Measurements from ENCODE around the gene CAP1.
"Not testable (repeated sequence)": the region's sequence is repeated elsewhere in the genome, so short reads cannot be mapped to it uniquely, and the experiment has no call there.

CAP1 gene

GRCh38 chr1:40030528-40031135 is 9.9 kb upstream of the CAP1 start:
- FAIRE-seq (no peak), DNase-seq (ENCODE audit: insufficient read length, low spot score) (no peak)

- FAIRE-seq (peak; percentile 94), DNase-seq (ENCODE audit: insufficient read length, low spot score) (peak; percentile 19)
Observed at GRCh38 chr1:40032240-40032891, 8.2 kb upstream of the CAP1 start.

DNA sequence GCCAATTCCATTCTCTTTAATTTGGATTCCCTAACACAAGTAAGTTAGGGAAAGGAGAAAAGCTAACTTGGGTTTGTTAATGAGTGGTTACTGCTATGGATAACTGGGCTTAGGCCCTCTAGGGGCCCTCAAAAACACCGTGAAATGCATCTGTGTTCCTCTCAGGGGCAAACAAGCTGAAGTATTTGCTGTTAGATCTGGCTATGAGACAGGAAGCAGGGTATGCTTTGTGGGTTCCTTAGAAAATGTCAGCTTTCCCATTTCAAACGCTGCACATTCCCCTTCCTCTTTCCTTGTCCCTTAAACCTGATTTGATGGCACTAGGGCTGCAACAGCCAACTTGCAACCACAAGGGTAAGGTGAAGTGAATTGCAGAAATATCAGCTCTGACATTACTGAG is 5.7 kb upstream of the CAP1 start:
- DNase-seq (ENCODE audit: insufficient read length, low spot score) (no peak), FAIRE-seq (peak; percentile 33)

- DNase-seq (ENCODE audit: insufficient read length, low spot score) (no peak), FAIRE-seq (no peak)
Observed at GRCh38 chr1:40036574-40036973, 4.0 kb upstream of the CAP1 start.

- FAIRE-seq; DNase-seq (ENCODE audit: insufficient read length, low spot score): not testable (repeated sequence)
Observed at GRCh38 chr1:40037254-40037653, 3.3 kb upstream of the CAP1 start.

- FAIRE-seq: no peak
- DNase-seq (ENCODE audit: insufficient read length, low spot score): no peak
Observed at GRCh38 chr1:40038697-40039096, 1.8 kb upstream of the CAP1 start.

GRCh38 chr1:40039245-40039756 is 1.2 kb upstream of the CAP1 start:
- DNase-seq (ENCODE audit: insufficient read length, low spot score) (no peak), FAIRE-seq (peak; percentile 95)

DNA sequence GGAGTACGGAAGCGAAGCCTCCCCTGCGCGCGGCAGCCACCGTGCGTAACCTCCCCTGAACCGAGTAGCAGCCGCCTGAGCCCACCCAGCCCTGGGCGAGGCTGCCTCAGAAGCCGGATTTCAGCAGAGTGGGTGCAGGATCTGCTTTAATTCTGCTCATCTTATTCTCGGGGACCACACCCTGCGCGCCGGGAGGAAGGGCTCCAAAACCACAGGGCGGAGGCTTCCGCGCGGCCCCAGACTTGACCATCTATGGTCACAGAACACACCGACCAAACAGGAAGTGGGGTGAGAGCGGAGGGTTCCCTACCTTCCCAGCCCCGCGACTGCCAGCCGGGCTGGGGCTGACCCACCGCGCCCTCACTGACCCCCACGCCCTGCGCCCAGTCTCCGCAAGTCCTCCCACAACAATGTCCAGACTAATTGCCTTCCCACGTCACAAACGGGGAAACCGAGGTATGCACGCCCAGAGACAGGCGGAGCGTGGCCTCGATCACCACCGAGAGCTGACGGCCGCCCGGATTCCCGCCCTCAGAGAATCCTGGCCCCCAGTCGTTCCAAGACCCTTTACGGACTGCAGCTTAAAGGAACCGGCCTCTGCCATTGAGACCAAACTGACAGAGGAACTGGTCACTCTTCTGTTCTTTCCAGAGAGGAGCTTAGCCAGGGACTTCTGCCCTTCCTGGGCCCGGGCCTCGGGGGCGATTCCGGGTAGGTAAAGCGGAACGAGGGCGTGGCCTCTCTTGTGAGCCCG is 595 bp upstream of the CAP1 start:
- DNase-seq (ENCODE audit: insufficient read length, low spot score) (peak; percentile 68), FAIRE-seq (no peak)

DNA sequence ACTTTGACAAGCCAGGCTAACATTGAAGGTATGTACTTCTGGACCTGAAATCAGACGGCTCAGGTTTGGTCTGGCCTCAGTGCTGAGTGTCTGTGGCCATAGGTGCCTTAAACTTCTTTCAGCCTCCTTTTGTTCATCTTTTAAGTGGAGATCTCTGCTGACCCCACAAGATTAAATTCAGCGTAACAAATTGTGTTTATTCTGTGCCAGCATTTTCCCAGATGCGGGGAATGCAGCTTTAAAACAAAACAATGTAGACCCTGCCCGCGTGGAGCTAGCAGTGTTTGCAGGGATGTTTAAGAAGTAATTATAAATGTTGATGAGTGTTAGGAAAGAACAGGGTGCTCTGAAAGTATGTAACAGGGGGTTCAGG is 923 bp downstream of the CAP1 start:
- DNase-seq (ENCODE audit: insufficient read length, low spot score): no peak

GRCh38 chr1:40042341-40042740 is 1.8 kb downstream of the CAP1 start:
- FAIRE-seq: no peak
- DNase-seq (ENCODE audit: insufficient read length, low spot score): no peak

More for the DNA sequence above, 923 bp downstream of the CAP1 start:
- no peak for FAIRE-seq

DNA sequence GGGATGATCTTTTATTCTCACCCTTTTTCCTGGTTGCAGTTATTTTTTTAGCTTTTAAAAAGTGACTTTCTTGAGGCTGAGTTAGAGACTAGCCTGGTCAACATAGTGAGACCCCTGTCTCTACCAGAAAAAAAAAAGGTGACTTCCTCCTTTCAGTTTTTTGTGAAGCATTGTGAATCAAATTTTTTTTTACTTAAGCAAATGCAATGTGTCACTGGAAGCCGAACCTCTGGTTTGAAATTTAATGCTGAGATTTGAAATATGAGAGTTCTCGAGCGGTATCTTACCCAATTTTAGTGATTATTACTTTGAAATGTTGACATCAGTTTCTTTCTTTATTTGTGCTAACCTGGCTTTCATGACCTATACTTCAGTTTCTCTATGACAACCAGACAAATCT is 3.6 kb downstream of the CAP1 start:
- DNase-seq (ENCODE audit: insufficient read length, low spot score): no peak
- no peak for FAIRE-seq

DNA sequence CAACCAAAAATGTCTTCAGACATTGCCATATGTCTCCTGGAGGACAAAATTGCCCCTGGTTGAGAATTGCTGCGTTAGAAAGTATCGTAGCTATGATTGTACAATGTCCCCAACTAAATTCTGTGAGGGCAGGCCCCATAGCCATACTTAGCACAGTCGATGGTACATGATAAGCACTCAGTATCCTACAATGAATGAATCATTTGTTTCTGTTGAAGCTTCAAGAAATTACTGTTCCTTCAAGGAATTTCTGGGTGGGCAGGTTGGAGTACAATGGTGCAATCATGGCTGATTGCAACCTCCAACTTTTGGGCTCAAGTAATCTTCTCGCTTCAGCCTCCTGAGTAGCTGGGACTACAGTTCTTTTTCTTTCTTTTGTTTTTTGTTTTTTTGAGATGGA is 4.7 kb downstream of the CAP1 start:
- FAIRE-seq: no peak
- DNase-seq (ENCODE audit: insufficient read length, low spot score): no peak

DNA sequence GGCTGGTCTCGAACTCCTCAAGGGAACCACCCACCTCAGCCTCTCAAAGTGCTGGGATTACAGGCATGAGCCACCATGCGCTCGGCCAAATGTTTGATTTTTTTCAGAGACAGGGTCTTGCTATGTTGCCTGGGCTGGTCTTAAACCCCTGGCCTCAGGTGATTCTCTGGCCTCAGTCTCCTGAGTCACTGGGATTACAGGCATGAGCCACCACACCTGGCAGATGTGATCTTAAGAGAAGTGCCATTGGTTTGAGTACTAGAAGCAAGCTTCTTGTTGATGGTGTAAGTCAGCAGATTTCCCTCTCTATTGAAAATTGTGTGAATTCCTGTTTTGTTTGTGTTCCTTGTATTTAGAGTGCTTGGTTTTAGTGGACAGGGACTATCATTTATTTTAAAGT is 5.2 kb downstream of the CAP1 start:
- FAIRE-seq (no peak), DNase-seq (ENCODE audit: insufficient read length, low spot score) (no peak)

- FAIRE-seq: no peak
- no peak for DNase-seq (ENCODE audit: insufficient read length, low spot score)
Observed at GRCh38 chr1:40047276-40047675, 6.7 kb downstream of the CAP1 start.

DNA sequence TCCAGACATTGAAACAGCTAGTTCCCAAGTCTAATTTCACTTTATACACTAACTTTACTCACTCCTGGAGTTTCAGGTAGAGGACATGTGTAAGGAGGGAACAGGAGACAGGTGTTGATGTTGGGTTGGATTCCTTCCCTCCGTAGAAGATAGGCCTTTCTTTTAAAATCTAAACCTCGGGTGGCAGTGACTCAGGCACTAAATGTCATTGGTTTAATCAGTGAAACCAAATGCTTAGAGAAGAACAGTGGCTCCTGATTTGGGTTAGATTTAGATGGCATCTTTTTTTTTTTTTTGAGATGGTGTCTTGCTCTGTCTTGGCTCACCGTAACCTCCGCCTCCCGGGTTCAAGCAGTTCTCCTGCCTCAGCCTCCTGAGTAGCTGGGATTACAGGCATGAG is 7.2 kb downstream of the CAP1 start:
- FAIRE-seq (no peak), DNase-seq (ENCODE audit: insufficient read length, low spot score) (no peak)

DNA sequence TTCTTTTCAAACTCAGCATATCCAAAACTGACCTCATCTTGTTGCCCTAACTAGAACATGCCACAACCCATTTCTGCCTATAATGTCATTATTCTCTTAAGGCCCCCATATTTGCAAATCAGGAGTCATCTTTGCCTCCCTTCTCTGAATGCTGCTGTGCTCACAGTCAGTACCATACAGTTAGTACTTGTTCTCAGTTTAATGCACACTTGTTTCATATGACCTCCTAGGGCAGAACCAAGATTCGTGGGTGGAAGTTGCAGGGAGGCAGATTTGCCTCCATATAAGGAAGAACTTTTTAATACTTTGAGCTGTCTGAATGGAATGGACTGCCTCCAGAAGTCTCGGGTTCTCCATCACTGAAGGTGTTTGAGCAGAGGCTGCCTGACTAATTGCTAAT is 9.2 kb downstream of the CAP1 start:
- peak; percentile 71 for FAIRE-seq
- no peak for DNase-seq (ENCODE audit: insufficient read length, low spot score)

DNA sequence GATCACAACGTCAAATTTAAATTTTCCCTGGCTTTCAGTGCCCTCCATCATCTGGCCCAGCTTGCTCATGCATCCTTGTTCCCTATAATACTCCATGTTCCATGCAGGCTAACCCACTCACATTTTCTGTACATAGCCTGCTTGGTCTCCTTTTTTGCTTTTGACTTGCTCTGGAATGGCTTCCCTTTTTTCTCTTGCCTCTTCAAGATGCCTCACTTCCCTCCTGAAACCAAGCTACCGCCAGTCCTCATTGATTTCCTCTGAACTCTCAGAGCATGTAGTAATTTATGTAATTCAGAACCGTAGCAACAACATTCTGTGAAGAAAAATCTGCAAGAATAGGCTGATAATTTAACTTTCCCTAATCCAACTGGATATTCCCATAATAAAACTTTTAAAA is 10.3 kb downstream of the CAP1 start:
- no peak for FAIRE-seq
- no peak for DNase-seq (ENCODE audit: insufficient read length, low spot score)

DNA sequence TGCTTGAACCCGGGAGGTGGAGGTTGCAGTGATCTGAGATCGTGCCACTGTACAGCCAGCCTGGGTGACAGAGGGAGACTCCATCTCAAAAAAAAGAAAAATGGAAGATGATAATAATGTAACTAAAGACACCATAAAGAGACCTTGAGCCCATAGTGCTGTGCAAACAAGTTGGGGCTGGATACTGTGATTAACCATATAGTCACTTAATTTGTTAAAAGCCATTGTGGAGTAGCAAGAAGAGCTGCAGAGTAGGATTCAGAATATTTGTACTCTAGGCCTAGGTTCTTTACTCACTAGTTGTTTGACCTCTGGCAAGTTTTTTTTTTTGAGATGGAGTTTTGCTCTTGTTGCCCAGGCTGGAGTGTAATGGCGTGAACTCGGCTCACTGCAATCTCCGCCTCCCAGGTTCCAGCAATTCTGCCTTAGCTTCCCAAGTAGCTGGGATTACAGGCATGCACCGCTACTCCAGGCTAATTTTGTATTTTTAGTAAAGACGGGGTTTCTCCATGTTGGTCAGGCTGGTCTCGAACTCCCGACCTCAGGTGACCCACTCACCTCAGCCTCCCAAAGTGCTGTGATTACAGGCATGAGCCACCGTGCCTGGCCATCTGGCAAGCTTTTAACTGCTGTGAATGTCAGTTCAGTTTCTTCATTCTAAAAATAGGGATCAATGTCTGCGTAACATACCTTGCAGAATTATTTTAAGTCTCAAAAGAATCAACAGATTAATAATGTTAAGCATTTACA is 12.8 kb downstream of the CAP1 start:
- FAIRE-seq (no peak), DNase-seq (ENCODE audit: insufficient read length, low spot score) (no peak)

DNA sequence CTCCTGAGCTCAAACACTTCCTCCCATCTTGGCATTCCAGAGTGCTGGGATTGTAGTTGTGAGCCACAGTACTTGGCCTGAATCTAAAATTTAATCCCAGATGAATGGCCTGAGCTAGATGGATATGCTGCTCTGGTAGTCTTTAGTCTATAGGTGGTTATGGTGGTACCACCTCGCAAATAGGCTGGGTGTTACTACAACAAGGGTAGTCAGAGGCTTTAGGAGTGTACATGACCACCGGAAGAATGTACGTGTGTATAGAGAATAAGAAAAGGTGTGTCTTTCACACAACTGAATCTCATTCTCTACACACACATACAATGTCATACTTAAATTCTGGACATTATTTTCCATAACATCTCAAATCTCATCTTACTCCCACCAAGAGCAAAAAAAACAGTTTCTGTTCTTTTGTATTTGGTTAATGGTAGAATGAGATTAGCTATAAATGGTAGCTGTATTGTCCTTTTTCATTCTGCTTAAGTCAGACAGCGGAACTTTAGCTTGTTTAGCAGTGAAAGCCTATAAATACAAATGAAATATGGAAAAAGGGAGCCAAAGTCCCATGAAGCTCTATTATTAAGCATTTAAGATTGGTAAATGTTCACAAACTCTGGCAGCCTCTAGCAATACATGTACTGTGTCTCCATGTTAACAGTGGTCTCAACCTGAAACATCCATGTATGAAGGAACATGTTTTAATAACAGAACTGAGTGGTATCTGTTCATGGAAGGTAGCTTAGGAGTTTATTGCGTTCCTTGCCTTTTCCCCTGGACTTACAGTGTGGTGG is 16.2 kb downstream of the CAP1 start:
- DNase-seq (ENCODE audit: insufficient read length, low spot score) (no peak), FAIRE-seq (no peak)

GRCh38 chr1:40057310-40058030 is 16.9 kb downstream of the CAP1 start:
- DNase-seq (ENCODE audit: insufficient read length, low spot score) (no peak), FAIRE-seq (no peak)

Data from GM19239 (cell line).